Ishikawa (cell line): ENCODE results near the gene GABRA5.

Experiments used
- CEBPB ChIP-seq: IDR thresholded peaks from 2 replicates; pipeline ENCODE4 v1.6.1; 2012
- CREB1 ChIP-seq: IDR thresholded peaks from 2 replicates; pipeline ENCODE4 v1.6.1; 2012; ENCODE audit warnings: low read depth
- EP300 ChIP-seq: IDR thresholded peaks from 2 replicates; pipeline ENCODE4 v1.6.1; 2012; ENCODE audit warnings: borderline replicate concordance
- FOXM1 ChIP-seq: IDR thresholded peaks from 2 replicates; pipeline ENCODE4 v1.6.1; 2012; ENCODE audit warnings: low read depth, borderline replicate concordance
- NFIC ChIP-seq: IDR thresholded peaks from 2 replicates; pipeline ENCODE4 v1.6.1; 2012
- RAD21 ChIP-seq: IDR thresholded peaks from 2 replicates; pipeline ENCODE4 v1.6.1; 2012; ENCODE audit warnings: low read depth
- TAF1 ChIP-seq: IDR thresholded peaks from 2 replicates; pipeline ENCODE4 v1.6.1; 2012; ENCODE audit warnings: low read depth, mild to moderate bottlenecking
- TCF12 ChIP-seq: IDR thresholded peaks from 2 replicates; pipeline ENCODE4 v1.6.1; 2012; ENCODE audit warnings: low read depth
- TEAD4 ChIP-seq: IDR thresholded peaks from 2 replicates; pipeline ENCODE4 v1.6.1; 2012
- YY1 ChIP-seq: IDR thresholded peaks from 2 replicates; pipeline ENCODE4 v1.6.1; 2012; ENCODE audit warnings: low read depth
- ZBTB7A ChIP-seq: IDR thresholded peaks from 2 replicates; pipeline ENCODE4 v1.6.1; 2012; ENCODE audit warnings: low read depth
- TF ChIP-seq, protein P1 (sequence below): IDR thresholded peaks from 2 replicates; pipeline ENCODE4 v1.6.1; 2012
- TF ChIP-seq, protein P2 (sequence below): IDR thresholded peaks from 2 replicates; pipeline ENCODE4 v1.6.1; 2012
- TF ChIP-seq, protein P3 (sequence below): IDR thresholded peaks from 2 replicates; pipeline ENCODE4 v1.6.1; 2012; ENCODE audit warnings: low read depth, mild to moderate bottlenecking

DNA sequence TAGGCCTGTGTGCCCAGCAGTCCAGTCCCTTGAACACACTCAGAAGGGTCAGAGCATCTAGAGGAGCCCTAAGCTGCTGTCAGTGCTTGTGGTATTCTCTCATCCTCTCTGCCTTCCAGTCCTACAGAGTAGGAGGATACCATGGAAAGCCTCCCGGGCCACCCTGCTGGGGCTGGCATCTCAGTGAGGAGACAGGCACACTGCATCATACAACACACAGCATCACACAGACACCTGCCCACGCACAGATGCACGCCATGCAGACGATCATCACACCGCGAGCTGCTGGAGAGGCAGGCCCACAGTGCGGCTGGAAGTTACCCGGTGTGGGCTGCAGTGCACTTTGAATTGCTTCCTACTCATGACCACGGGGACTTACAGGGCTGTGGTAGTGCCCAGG, 15.2 kb downstream of the GABRA5 start:
- TF ChIP-seq TAF1, result no peak
- TF ChIP-seq, protein P1, sequence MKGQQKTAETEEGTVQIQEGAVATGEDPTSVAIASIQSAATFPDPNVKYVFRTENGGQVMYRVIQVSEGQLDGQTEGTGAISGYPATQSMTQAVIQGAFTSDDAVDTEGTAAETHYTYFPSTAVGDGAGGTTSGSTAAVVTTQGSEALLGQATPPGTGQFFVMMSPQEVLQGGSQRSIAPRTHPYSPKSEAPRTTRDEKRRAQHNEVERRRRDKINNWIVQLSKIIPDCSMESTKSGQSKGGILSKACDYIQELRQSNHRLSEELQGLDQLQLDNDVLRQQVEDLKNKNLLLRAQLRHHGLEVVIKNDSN, result no peak
- TF ChIP-seq RAD21, result no peak
- TF ChIP-seq, protein P2, sequence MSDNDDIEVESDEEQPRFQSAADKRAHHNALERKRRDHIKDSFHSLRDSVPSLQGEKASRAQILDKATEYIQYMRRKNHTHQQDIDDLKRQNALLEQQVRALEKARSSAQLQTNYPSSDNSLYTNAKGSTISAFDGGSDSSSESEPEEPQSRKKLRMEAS, result no peak
- no peak for TF ChIP-seq CREB1
- TF ChIP-seq EP300, result no peak
- TF ChIP-seq, protein P3, sequence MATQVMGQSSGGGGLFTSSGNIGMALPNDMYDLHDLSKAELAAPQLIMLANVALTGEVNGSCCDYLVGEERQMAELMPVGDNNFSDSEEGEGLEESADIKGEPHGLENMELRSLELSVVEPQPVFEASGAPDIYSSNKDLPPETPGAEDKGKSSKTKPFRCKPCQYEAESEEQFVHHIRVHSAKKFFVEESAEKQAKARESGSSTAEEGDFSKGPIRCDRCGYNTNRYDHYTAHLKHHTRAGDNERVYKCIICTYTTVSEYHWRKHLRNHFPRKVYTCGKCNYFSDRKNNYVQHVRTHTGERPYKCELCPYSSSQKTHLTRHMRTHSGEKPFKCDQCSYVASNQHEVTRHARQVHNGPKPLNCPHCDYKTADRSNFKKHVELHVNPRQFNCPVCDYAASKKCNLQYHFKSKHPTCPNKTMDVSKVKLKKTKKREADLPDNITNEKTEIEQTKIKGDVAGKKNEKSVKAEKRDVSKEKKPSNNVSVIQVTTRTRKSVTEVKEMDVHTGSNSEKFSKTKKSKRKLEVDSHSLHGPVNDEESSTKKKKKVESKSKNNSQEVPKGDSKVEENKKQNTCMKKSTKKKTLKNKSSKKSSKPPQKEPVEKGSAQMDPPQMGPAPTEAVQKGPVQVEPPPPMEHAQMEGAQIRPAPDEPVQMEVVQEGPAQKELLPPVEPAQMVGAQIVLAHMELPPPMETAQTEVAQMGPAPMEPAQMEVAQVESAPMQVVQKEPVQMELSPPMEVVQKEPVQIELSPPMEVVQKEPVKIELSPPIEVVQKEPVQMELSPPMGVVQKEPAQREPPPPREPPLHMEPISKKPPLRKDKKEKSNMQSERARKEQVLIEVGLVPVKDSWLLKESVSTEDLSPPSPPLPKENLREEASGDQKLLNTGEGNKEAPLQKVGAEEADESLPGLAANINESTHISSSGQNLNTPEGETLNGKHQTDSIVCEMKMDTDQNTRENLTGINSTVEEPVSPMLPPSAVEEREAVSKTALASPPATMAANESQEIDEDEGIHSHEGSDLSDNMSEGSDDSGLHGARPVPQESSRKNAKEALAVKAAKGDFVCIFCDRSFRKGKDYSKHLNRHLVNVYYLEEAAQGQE, result no peak
- no peak for TF ChIP-seq FOXM1
- TF ChIP-seq TEAD4, result no peak
- no peak for TF ChIP-seq CEBPB
- no peak for TF ChIP-seq ZBTB7A
- no peak for TF ChIP-seq NFIC
- no peak for TF ChIP-seq YY1
- TF ChIP-seq TCF12, result no peak
